SK-N-SH treated with all-trans-retinoic acid at 6 μM for 48 hours (cell line): ENCODE data around the gene RBMS1.

ENCODE experiments used
- ZNF8 ChIP-seq: fragments of 450-650 bp; formaldehyde crosslinking; IDR thresholded peaks from 2 replicates; pipeline ENCODE4 v1.5.0; 2020; ENCODE audit warnings: mild to moderate bottlenecking, moderate library complexity
- TF ChIP-seq, protein P1 (sequence below): fragments of 250-450 bp; sonication (Bioruptor Pico); IDR thresholded peaks from 2 replicates; pipeline ENCODE4 v1.5.1; 2020; ENCODE audit warnings: low read depth, mild to moderate bottlenecking, moderate library complexity

DNA sequence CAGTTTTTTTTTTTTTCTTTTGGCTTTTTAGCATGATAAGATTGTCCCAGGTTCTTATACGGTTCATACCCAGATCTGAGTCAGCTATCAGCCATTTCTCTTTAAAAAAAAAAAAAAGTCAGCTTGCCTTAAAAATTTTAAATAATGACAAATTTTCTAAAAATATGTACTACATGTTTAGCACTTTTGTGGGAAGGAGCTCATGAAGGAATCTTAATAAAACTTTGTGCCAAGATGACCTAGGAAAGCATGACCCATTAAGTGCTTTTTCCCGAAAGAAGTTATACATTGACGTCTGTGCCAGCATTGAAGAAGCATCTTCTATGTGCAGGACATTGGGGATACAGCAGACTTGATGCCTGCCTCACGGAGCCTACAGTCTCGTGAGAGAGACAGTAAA is 4.5 kb upstream of the RBMS1 start:
- TF ChIP-seq, protein P1, sequence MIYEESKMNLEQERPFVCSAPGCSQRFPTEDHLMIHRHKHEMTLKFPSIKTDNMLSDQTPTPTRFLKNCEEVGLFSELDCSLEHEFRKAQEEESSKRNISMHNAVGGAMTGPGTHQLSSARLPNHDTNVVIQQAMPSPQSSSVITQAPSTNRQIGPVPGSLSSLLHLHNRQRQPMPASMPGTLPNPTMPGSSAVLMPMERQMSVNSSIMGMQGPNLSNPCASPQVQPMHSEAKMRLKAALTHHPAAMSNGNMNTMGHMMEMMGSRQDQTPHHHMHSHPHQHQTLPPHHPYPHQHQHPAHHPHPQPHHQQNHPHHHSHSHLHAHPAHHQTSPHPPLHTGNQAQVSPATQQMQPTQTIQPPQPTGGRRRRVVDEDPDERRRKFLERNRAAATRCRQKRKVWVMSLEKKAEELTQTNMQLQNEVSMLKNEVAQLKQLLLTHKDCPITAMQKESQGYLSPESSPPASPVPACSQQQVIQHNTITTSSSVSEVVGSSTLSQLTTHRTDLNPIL (CRISPR knock-in tag): no peak
- no peak for TF ChIP-seq ZNF8 (CRISPR knock-in tag)
